GM06990 (cell line): ENCODE results near the gene ADAMTS14.

Source experiments
- DNase-seq: peaks from one replicate; pipeline ENCODE4 v3.0.0-alpha.2; 2011; ENCODE audit not compliant: insufficient read length; ENCODE audit errors: extremely low read depth
- H3K27me3 ChIP-seq: replicated peaks from 2 replicates; pipeline ENCODE4 v1.6.0; 2011; ENCODE audit warnings: low read length; ENCODE audit not compliant: control insufficient read depth, insufficient read depth
- H3K36me3 ChIP-seq: 2 replicates; pipeline ENCODE4 v1.5.1; 2011; ENCODE audit warnings: low read length; ENCODE audit not compliant: control insufficient read depth, insufficient read depth
- H3K4me3 ChIP-seq: replicated peaks from 2 replicates; pipeline ENCODE4 v1.5.1; 2011; ENCODE audit warnings: low read depth, mild to moderate bottlenecking, control low read depth, low read length
- TF ChIP-seq, protein P1 (sequence below): IDR thresholded peaks from 2 replicates; pipeline ENCODE4 v1.5.1; 2011; ENCODE audit warnings: low read length, control low read depth, mild to moderate bottlenecking, inconsistent platforms; ENCODE audit not compliant: insufficient read depth, poor library complexity, severe bottlenecking

ADAMTS14 gene

DNA sequence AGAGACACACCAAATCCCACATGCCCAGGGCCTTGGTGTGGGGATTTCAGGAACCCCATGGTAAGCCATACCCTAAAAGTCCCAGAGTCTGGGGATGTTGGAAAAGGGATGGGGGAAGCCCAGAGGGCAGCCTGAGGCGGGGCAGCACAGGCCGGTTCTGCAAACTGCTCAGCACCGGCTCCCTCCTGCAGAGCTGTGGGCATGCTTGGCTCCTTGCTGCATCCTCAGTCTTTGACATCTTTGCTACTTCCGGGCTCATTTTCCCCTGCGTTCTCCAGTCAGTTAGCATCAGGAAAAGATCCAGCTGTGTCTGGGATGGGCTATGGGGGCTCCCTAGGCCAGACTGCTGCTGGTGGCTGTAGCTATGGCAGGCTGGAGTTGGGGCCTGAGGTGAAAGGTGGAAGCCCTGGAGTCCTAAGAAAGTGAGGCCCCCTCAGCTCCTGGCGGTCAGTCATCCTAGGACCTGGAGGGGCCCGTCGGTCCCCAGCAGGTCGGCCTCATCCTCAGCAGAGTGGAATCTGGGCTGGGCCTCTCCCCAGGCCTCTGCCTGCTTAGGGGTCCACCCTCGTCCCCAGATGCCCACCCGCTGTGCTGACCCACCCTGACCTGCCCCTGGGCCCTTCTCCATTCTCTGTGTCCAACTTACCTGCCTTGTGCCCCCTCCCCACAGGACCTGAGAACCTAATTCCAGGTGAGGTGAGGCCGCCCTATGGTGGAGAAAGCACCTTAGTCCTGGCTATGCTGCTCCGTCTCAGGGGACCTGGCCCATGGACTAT is 103.6 kb downstream of the ADAMTS14 start:
- no peak overlapping the region for H3K4me3 ChIP-seq
- DNase-seq = no peak
- H3K36me3 ChIP-seq = no peaks in the 10 kb centered on the region
- H3K27me3 ChIP-seq = no peaks in the 10 kb centered on the region; the same call in none of the 2 replicates
- TF ChIP-seq, protein P1, sequence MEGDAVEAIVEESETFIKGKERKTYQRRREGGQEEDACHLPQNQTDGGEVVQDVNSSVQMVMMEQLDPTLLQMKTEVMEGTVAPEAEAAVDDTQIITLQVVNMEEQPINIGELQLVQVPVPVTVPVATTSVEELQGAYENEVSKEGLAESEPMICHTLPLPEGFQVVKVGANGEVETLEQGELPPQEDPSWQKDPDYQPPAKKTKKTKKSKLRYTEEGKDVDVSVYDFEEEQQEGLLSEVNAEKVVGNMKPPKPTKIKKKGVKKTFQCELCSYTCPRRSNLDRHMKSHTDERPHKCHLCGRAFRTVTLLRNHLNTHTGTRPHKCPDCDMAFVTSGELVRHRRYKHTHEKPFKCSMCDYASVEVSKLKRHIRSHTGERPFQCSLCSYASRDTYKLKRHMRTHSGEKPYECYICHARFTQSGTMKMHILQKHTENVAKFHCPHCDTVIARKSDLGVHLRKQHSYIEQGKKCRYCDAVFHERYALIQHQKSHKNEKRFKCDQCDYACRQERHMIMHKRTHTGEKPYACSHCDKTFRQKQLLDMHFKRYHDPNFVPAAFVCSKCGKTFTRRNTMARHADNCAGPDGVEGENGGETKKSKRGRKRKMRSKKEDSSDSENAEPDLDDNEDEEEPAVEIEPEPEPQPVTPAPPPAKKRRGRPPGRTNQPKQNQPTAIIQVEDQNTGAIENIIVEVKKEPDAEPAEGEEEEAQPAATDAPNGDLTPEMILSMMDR = no peak

DNA sequence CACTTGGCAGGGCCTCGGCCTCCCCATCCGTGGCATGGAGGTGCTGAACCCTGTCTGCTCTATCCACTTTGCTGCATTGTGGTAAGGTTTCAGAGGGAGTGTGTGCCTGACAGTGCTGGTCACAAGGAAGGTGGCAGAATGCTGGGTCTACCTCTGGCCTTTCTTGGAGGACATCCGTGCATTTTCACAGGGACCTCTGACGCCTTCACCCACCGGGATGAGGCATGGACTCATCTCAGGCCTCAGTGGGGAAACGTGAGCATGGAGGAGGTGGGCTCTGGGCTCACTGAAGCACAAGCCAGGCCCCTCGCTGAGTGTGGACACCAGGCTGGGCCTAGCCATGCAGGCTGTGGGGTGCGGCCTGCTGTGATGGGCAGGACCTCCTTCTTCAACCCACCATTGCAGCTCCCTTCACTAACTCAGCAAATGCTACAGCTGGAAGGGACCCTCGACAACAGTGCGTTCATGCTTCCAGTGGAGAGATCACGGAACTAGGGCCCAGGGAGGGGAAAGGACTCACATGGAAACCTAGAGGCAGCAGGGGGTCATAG is 104.2 kb downstream of the ADAMTS14 start:
- TF ChIP-seq, protein P1 = no peak
- DNase-seq = no peak
- H3K27me3 ChIP-seq = no peaks in the 10 kb centered on the region; the same call in none of the 2 replicates

DNA sequence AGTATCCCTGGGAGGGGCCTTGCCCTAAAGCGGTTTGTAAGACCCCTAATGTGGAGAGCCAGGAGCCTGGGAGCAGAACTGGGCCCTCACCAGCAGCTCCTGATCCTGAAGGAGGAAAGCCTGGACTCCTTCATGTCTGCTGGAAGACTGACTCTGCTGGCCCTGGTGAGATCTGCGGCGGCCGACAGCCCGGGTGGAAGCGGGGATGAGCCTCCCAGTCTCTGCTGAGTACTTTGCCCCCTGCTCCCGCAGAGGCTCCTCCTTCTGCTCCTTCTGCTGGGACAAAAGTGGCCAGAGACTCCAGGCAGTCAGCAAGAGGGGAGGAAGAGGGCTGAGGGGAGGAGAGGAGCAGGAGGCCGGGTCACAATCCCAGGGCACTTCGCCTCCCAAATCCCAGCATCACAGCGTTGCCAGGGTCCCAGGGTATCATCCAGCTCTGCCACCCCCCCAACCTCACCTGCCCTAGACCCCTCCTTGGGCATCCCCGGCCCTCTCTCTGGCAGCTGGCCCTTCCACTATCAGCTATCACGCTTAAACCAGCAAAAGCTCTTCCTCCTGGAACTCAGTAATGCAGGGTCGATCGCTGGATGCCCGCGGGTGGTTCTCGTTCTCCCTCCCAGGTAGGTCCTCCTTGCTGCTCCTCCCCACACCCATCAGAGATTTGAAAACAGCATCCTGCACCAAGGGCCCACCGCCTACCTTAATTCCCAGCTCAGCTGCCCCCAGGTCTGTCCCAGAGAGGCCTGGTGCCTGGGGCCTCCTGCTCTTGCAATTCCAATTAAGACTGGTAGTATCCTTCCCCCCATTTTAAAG is 105.0 kb downstream of the ADAMTS14 start:
- no peak for DNase-seq
- TF ChIP-seq, protein P1 = no peak

More for the DNA sequence above, 104.2 kb downstream of the ADAMTS14 start:
- Histone ChIP-seq H3K4me3 (no peak overlapping the region), H3K36me3 (no peaks in the 10 kb centered on the region)

DNA sequence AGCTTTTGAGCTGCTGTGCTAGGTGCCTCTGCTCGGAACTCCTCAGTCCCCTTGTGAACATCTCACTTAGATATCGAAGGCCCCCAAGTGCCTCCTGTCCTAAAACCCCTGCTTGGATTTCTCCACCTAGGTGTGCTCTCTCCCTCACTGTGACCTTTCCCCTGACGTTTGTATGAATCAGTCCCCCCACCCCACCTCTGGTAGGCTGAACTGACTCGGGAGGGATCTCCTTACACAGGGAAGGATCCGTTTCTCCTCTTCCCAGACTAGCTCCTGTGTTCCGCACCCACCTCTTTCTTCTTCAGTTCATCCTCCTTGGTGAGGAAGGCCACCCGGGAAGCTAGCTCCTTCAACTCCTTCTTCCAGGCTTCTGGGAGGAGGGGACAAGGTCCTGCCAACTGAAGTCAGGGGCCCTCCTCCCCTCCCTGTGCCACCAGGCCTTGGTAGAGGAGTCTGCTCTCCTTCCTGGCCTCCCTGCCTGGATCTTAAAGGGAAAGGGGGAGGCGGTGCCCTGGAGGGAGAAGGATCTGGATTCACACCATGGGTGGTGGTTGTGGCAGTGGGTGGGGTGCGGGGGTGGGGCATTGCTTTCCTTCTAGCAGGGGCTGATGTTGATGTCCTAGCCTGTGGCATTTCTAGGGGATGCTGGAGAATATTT is 106.1 kb downstream of the ADAMTS14 start:
- TF ChIP-seq, protein P1 = no peak
- Histone ChIP-seq H3K4me3 (no peak overlapping the region), H3K27me3 (no peaks in the 10 kb centered on the region; the same call in none of the 2 replicates), H3K36me3 (no peaks in the 10 kb centered on the region)
- DNase-seq = no peak

More for the DNA sequence above, 105.0 kb downstream of the ADAMTS14 start:
- no peaks in the 10 kb centered on the region; the same call in none of the 2 replicates for H3K27me3 ChIP-seq
- no peak overlapping the region for H3K4me3 ChIP-seq
- H3K36me3 ChIP-seq = no peaks in the 10 kb centered on the region

DNA sequence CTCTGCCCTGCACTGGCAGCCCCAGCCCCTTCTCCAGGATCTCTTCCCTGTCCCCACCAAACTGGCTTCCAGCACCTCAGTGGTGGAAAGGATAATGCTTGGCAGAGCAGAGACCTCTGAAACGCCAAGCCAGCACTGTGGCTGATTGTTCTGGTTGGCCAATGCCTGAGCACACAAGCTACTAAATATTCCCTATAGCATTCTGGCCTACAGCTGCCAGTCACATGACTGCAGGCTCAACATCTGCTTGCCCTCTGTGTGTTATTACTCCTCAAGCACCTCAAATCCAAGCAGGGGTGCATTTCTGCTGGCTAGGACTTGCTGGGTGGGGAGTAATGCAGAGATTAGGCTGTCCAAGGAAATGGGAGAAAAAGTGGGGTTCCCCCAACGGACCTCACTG is 106.8 kb downstream of the ADAMTS14 start:
- H3K27me3 ChIP-seq = no peaks in the 10 kb centered on the region; the same call in none of the 2 replicates
- no peaks in the 10 kb centered on the region for H3K36me3 ChIP-seq
- TF ChIP-seq, protein P1 = no peak
- no peak for DNase-seq
- no peak overlapping the region for H3K4me3 ChIP-seq
